ENCODE data around the gene LIPC.

GRCh38 chr15:58535894-58536293, 104.1 kb downstream of the LIPC start:
- TF ChIP-seq CTCF (IDR thresholded peaks at IDR 0.05; ENCODE audit: borderline replicate concordance, extremely low read depth, low read length, poor library complexity, severe bottlenecking) (no peak), EZH2 (IDR thresholded peaks at IDR 0.05; ENCODE audit: borderline replicate concordance, low read depth, low read length, severe bottlenecking) (no peak)

Measured in DND-41 (cell line).